ENCODE data around the gene SNTA1.

SNTA1 gene

GRCh38 chr20:33443512-33444239 is at the start of gene SNTA1:
TSS of gene SNTA1 (minus strand) at chr20:33443763. CDS start at chr20:33443620, 143 bp downstream.
- H3K27me3 ChIP-seq (ENCODE audit: insufficient read depth, low read length): no peaks in the 10 kb centered on the region
- peak within 1 kb of the TSS; percentile 94 for H3K4me2 ChIP-seq (ENCODE audit: low read length)
- H3F3A ChIP-seq (ENCODE audit: insufficient read depth, low read length): peaks cover 5% of the 10 kb centered on the region; the same call in 1 of the 2 replicates
- H3K4me3 ChIP-seq (ENCODE audit: low read depth, low read length, poor library complexity, severe bottlenecking): peak within 1 kb of the TSS; percentile 70
- H3K9ac ChIP-seq (ENCODE audit: low read length): peak within 1 kb of the TSS; percentile 68
- TF ChIP-seq CTCF (IDR thresholded peaks at IDR 0.05; ENCODE audit: low read length) (no peak), EZH2 (IDR thresholded peaks at IDR 0.05; ENCODE audit: borderline replicate concordance, low read length) (no peak)
- no peaks in the 10 kb centered on the region for H3K9me2 ChIP-seq (ENCODE audit: low read depth, low read length)
- H3K9me3 ChIP-seq (ENCODE audit: low read length): no peaks in the 10 kb centered on the region
- no peaks in the 10 kb centered on the region for H3K36me3 ChIP-seq (ENCODE audit: insufficient read depth, low read length)
- 0 out of 2 replicates have a peak within 1 kb of the TSS, but pooled peaks have one; percentile 5 for H2AFZ ChIP-seq (ENCODE audit: low read length)
- H3K4me1 ChIP-seq (ENCODE audit: insufficient read depth, low read length, severe bottlenecking): peaks cover 62% of the 10 kb centered on the region
- no peaks in the 10 kb centered on the region for H4K20me1 ChIP-seq (ENCODE audit: insufficient read depth, low read length)
- H3K79me2 ChIP-seq (ENCODE audit: insufficient read depth, low read length): no peaks in the 10 kb centered on the region
- H3K27ac ChIP-seq (ENCODE audit: low read depth, low read length, poor library complexity, severe bottlenecking): peak within 1 kb of the TSS; percentile 79

DNA sequence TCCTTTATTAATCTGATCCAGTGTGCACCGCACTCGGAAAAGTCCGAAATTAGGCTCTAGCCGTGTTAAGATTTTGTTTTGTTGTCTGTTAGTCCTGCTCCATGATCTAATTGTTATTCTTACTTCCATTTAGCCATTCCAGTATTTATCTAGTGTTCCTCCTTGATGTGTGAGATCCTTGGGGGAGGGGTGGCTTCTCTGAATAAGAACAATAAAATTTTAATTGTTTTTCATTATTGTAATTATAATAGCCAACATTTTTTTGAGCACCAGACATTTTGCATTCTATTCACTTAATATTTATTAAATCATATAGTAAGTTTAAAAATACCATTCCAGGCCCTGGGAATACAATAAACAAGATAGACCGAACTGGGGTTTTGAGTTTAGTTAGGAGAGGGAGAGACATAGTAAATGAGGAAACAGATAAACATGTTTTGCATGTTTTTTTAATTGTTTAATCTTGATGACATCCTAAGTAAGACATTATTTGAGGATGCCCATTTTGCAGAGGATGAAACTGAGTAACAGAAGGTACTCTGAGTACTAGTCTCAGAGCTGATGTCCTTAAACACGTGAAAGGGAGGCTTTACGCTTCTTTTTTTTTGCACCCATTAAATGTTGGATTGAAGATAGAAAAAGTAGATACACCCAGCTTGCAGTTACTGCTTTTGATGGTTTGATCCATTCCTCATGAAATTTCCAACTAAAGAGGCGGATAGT is 47.5 kb upstream of the SNTA1 start:
- no peaks in the 10 kb centered on the region for H3K9me3 ChIP-seq (ENCODE audit: low read length)
- H3K27ac ChIP-seq (ENCODE audit: low read depth, low read length, poor library complexity, severe bottlenecking): peak overlapping the region; percentile 50
- peak overlapping the region; percentile 84 for H3K9ac ChIP-seq (ENCODE audit: low read length)
- TF ChIP-seq EZH2 (IDR thresholded peaks at IDR 0.05; ENCODE audit: borderline replicate concordance, low read length) (no peak), CTCF (IDR thresholded peaks at IDR 0.05; ENCODE audit: low read length) (no peak)
- no peak overlapping the region for H2AFZ ChIP-seq (ENCODE audit: low read length)
- H3K79me2 ChIP-seq (ENCODE audit: insufficient read depth, low read length): peaks cover 25% of the 10 kb centered on the region
- no peaks in the 10 kb centered on the region for H3F3A ChIP-seq (ENCODE audit: insufficient read depth, low read length)
- no peaks in the 10 kb centered on the region for H3K9me2 ChIP-seq (ENCODE audit: low read depth, low read length)
- no peaks in the 10 kb centered on the region for H3K27me3 ChIP-seq (ENCODE audit: insufficient read depth, low read length)
- peak overlapping the region; percentile 99 for H3K4me2 ChIP-seq (ENCODE audit: low read length)
- no peaks in the 10 kb centered on the region for H3K36me3 ChIP-seq (ENCODE audit: insufficient read depth, low read length)
- H3K4me3 ChIP-seq (ENCODE audit: low read depth, low read length, poor library complexity, severe bottlenecking): peak overlapping the region; percentile 89
- no peaks in the 10 kb centered on the region for H4K20me1 ChIP-seq (ENCODE audit: insufficient read depth, low read length)
- peaks cover 23% of the 10 kb centered on the region for H3K4me1 ChIP-seq (ENCODE audit: insufficient read depth, low read length, severe bottlenecking)

GRCh38 chr20:33490023-33490933 is 46.7 kb upstream of the SNTA1 start, which contains the start of gene CBFA2T2:
TSS of gene CBFA2T2 (plus strand) at chr20:33490096. CDS start at chr20:33490268, 172 bp downstream.
- Histone ChIP-seq H3K4me2 (ENCODE audit: low read length) (peak within 1 kb of the TSS; percentile 100), H3F3A (ENCODE audit: insufficient read depth, low read length) (no peaks in the 10 kb centered on the region), H2AFZ (ENCODE audit: low read length) (peak within 1 kb of the TSS; percentile 89; the same call in 1 of the 2 replicates), H3K4me1 (ENCODE audit: insufficient read depth, low read length, severe bottlenecking) (peaks cover 23% of the 10 kb centered on the region), H3K9me3 (ENCODE audit: low read length) (no peaks in the 10 kb centered on the region), H3K27ac (ENCODE audit: low read depth, low read length, poor library complexity, severe bottlenecking) (peak within 1 kb of the TSS; percentile 77), H3K9ac (ENCODE audit: low read length) (peak within 1 kb of the TSS; percentile 96), H3K79me2 (ENCODE audit: insufficient read depth, low read length) (peaks cover 20% of the 10 kb centered on the region), H3K27me3 (ENCODE audit: insufficient read depth, low read length) (no peaks in the 10 kb centered on the region), H3K9me2 (ENCODE audit: low read depth, low read length) (no peaks in the 10 kb centered on the region), H4K20me1 (ENCODE audit: insufficient read depth, low read length) (no peaks in the 10 kb centered on the region), H3K4me3 (ENCODE audit: low read depth, low read length, poor library complexity, severe bottlenecking) (peak within 1 kb of the TSS; percentile 89), H3K36me3 (ENCODE audit: insufficient read depth, low read length) (no peaks in the 10 kb centered on the region)
- no peak for TF ChIP-seq EZH2 (IDR thresholded peaks at IDR 0.05; ENCODE audit: borderline replicate concordance, low read length)
- no peak for TF ChIP-seq CTCF (IDR thresholded peaks at IDR 0.05; ENCODE audit: low read length)
